K562 (cell line): ENCODE measurements around the gene EIPR1. TPM values are rescaled to one million over a fixed set of nuclear protein-coding genes. Genes with fewer than 3 reads are reported as not detected.

Source experiments
- ATAC-seq: fragments of 200-7000 bp; cut with Tn5 transposase; 3 replicates; pipeline ENCODE4 v1.9.1; 2020; ENCODE audit warnings: moderate library complexity
- BruUV-seq: library from RNA; stranded (reverse); fragments of 400-500 nt; replicated peaks from 2 replicates; lab custom pipeline; 2021; lab: Mats Ljungman, UMichigan
- CTCF ChIA-PET: fragments of 300-600 bp; formaldehyde crosslinking; extraction: SDS; loops from one replicate; lab custom pipeline; 2021; ENCODE audit warnings: low intra/inter-chr PET ratio; lab: Yijun Ruan, JAX
- POLR2A ChIA-PET: fragments of 300-600, 350-650 bp; sonication (Branson Sonifier 250); formaldehyde crosslinking; extraction: SDS; loops from one replicate; lab custom pipeline; 2021; ENCODE audit warnings: antibody characterized with exemption, inconsistent platforms; lab: Yijun Ruan, JAX
- DNase-seq, 4 experiments: peaks; one replicate each; pipeline versions ENCODE4 v3.0.0 to v3.0.0-alpha.2; 2011 to 2018; ENCODE audit warnings: low spot score in 3 of 4, mixed read lengths in 3 of 4; ENCODE audit errors: extremely low read depth in 1 of 4
- FAIRE-seq: peaks from 2 replicates; lab custom pipeline; 2011; peaks lifted over from hg19 to GRCh38; lab: Jason Lieb, UNC
- H2AFZ ChIP-seq: 2 replicates; pipeline ENCODE4 v1.6.0; 2011; ENCODE audit warnings: low read depth, low read length, control low read depth, inconsistent platforms
- H3K27ac ChIP-seq: fragments of 200-600 bp; 3 replicates; pipeline ENCODE4 v1.8.0; 2011; ENCODE audit warnings: low read depth, mild to moderate bottlenecking, control low read depth, inconsistent platforms, low read length, moderate library complexity, mixed read lengths; ENCODE audit errors: extremely low read depth
- H3K27me3 ChIP-seq, 2 experiments: fragments of 300-600 bp in 1 of 2; 2 replicates in 1 of 2; 3 replicates in 1 of 2; pipeline versions ENCODE4 v1.6.0 to v1.8.0; 2011; ENCODE audit warnings: inconsistent platforms in 2 of 2, low read length in 2 of 2, mild to moderate bottlenecking in 1 of 2, mixed read lengths in 1 of 2, moderate library complexity in 1 of 2; ENCODE audit not compliant: control insufficient read depth in 2 of 2, insufficient read depth in 2 of 2
- H3K36me3 ChIP-seq: fragments of 300-600 bp; 3 replicates; pipeline ENCODE4 v1.8.0; 2011; ENCODE audit warnings: mild to moderate bottlenecking, low read length, inconsistent platforms; ENCODE audit not compliant: control insufficient read depth, insufficient read depth
- H3K4me1 ChIP-seq, 2 experiments: fragments of 200-600 bp in 1 of 2; replicated peaks in 1 of 2; 2 replicates in 1 of 2; 3 replicates in 1 of 2; pipeline versions ENCODE4 v1.5.1 to v1.8.0; 2011; ENCODE audit warnings: inconsistent platforms in 2 of 2, low read length in 2 of 2, mild to moderate bottlenecking in 1 of 2, mixed read lengths in 1 of 2, moderate library complexity in 1 of 2; ENCODE audit not compliant: control insufficient read depth in 2 of 2, insufficient read depth in 2 of 2
- H3K4me2 ChIP-seq: 2 replicates; pipeline ENCODE4 v1.6.1; 2011; ENCODE audit warnings: low read length, control low read depth, inconsistent platforms, mixed read lengths; ENCODE audit not compliant: insufficient read depth
- H3K4me3 ChIP-seq: fragments of 200-600 bp; sonication (generic), shearing (Covaris generic); 2 replicates; pipeline ENCODE4 v1.5.1; 2016; ENCODE audit warnings: control low read depth, inconsistent platforms
- H3K79me2 ChIP-seq: fragments of 200-600 bp; 3 replicates; pipeline ENCODE4 v1.8.0; 2011; ENCODE audit warnings: low read length, inconsistent platforms; ENCODE audit not compliant: control insufficient read depth, insufficient read depth
- H3K9ac ChIP-seq, 2 experiments: 2 replicates each; pipeline versions ENCODE4 v1.6.0 to v1.6.1; 2011; ENCODE audit warnings: low read depth in 2 of 2, low read length in 2 of 2, control low read depth in 1 of 2, inconsistent platforms in 1 of 2, mild to moderate bottlenecking in 1 of 2, mixed read lengths in 1 of 2; ENCODE audit not compliant: insufficient read depth in 1 of 2
- H3K9me1 ChIP-seq: one replicate; pipeline ENCODE4 v1.6.0; 2011; ENCODE audit warnings: inconsistent platforms, mild to moderate bottlenecking, low read length, moderate library complexity; ENCODE audit not compliant: control insufficient read depth, insufficient read depth
- H3K9me3 ChIP-seq: replicated peaks from 2 replicates; pipeline ENCODE4 v1.5.1; 2011; ENCODE audit warnings: low read depth, low read length, inconsistent platforms; ENCODE audit not compliant: control insufficient read depth, insufficient read depth
- H4K20me1 ChIP-seq: replicated peaks from 2 replicates; pipeline ENCODE4 v1.6.1; 2011; ENCODE audit warnings: low read length, inconsistent platforms, mixed read lengths; ENCODE audit not compliant: control insufficient read depth, insufficient read depth
- COPS2 ChIP-seq: fragments of 450-650 bp; conservative IDR thresholded peaks from 2 replicates; pipeline ENCODE4 v1.6.1; 2016; ENCODE audit warnings: mild to moderate bottlenecking, moderate library complexity
- DDX20 ChIP-seq: fragments of 450-650 bp; IDR thresholded peaks from 2 replicates; pipeline ENCODE4 v1.6.1; 2016; ENCODE audit warnings: missing genetic modification characterization, low read depth, mild to moderate bottlenecking, missing compliant biosample characterization, moderate library complexity
- MCM3 ChIP-seq: fragments of 450-650 bp; IDR thresholded peaks from 2 replicates; pipeline ENCODE4 v1.6.1; 2016
- MEF2D ChIP-seq: conservative IDR thresholded peaks from 2 replicates; pipeline ENCODE4 v1.6.1; 2016; ENCODE audit warnings: low read depth, missing genetic modification characterization, missing compliant biosample characterization
- RBM15 ChIP-seq: fragments of 200-400 bp; formaldehyde crosslinking; IDR thresholded peaks from 2 replicates; pipeline ENCODE4 v1.6.1; 2018; ENCODE audit warnings: mild to moderate bottlenecking, low read length, moderate library complexity; ENCODE audit not compliant: insufficient read depth
- RBM34 ChIP-seq: fragments of 200-400 bp; formaldehyde crosslinking; IDR thresholded peaks from 2 replicates; pipeline ENCODE4 v1.6.1; 2018; ENCODE audit warnings: low read length, borderline replicate concordance; ENCODE audit not compliant: insufficient read depth
- ZBED1 ChIP-seq: IDR thresholded peaks from 2 replicates; pipeline ENCODE4 v1.6.1; 2014
- WGBS: fragments of 100-300 bp; shearing (Covaris generic); methylation state at CpG from one replicate; pipeline ENCODE4 v1.1.6; 2016; ENCODE audit warnings: low coverage, mixed read lengths; ENCODE audit not compliant: insufficient coverage; ENCODE audit errors: missing lambda C conversion rate; 5-methylcytosine and 5-hydroxymethylcytosine counted together
- in situ Hi-C: fragments of 300-500 bp; cut with MboI; formaldehyde crosslinking; loops from 4 replicates; pipeline ENCODE4 v1.15.0; 2018; ENCODE audit warnings: inconsistent platforms, mixed read lengths
- intact Hi-C: fragments of 100-400 bp; cut with micrococcal nuclease; formaldehyde crosslinking; loops from 2 replicates; pipeline ENCODE4 v1.14.2; 2022
- polyA plus RNA-seq, 8 experiments: library from polyadenylated mRNA; depleted of rRNA in 4 of 8; stranded (reverse) in 5 of 8; unstranded in 3 of 8; fragments of >200 nt; fragmentation: Nextera tagmentation in 2 of 8; fragmentation: Illumina TruSeq in 1 of 8; extraction: Ambion mirVana in 2 of 8; extraction: Trizol in 1 of 8; gene quantifications; 2 replicates each; pipeline versions ENCODE4 v1.2.1 to v1.2.3, GENCODE V29; 2011 to 2014; ENCODE audit warnings: inconsistent platforms in 1 of 8, missing spikeins in 1 of 8
- total RNA-seq, 7 experiments: library from RNA; depleted of rRNA in 6 of 7; stranded (reverse); fragments of >200 nt in 6 of 7; fragmentation: Illumina TruSeq in 2 of 7; extraction: Trizol in 2 of 7; gene quantifications; 2 replicates each; pipeline versions ENCODE4 v1.2.1 to v1.2.3, GENCODE V29; 2011 to 2021; ENCODE audit warnings: low replicate concordance in 1 of 7

The EIPR1 gene
- total and polyA plus RNA-seq, 9 of the 15 experiments (the other 6 are each of a cell fraction or from before 2014, with no cell fraction given): 19.9 to 54.4 (median 35.9) TPM

- TF ChIP-seq ZBED1: no peak
- TF ChIP-seq DDX20 (tag): no peak
- TF ChIP-seq MCM3: no peak
- no peak for TF ChIP-seq MEF2D
- TF ChIP-seq RBM15: no peak
- no peak for TF ChIP-seq RBM34
- no peak for TF ChIP-seq COPS2
- H3K9me3 ChIP-seq: no peaks in the 10 kb centered on the region
- ATAC-seq: no peak
- H3K4me2 ChIP-seq: no peak overlapping the region
- H3K27ac ChIP-seq: no peak overlapping the region
- 0 out of 2 replicates have a peak, but pooled peaks cover 4% of the 10 kb centered on the region for H4K20me1 ChIP-seq
- in situ Hi-C loops (no loop called here), intact Hi-C loops (no loop called here)
- H3K9ac ChIP-seq: no peak overlapping the region
- no TSS peak for BruUV-seq
- H3K36me3 ChIP-seq: no peaks in the 10 kb centered on the region
- no peaks in the 10 kb centered on the region; the same call in 2 of the 3 replicates for H3K79me2 ChIP-seq
- CTCF ChIA-PET: no interaction called here
- POLR2A ChIA-PET: no interaction called here
- FAIRE-seq: no peak
- no peak overlapping the region for H3K4me3 ChIP-seq
- peaks cover 0 to 10% of the 10 kb centered on the region in 2 experiments; a peak in 1 of 5 replicates for H3K4me1 ChIP-seq
- H2AFZ ChIP-seq: no peak overlapping the region
- no peak for DNase-seq
- 74% methylated on average over 14 of the region's 20 CpGs for WGBS
- no peaks in the 10 kb centered on the region for H3K27me3 ChIP-seq
- H3K9me1 ChIP-seq: peaks cover 3% of the 10 kb centered on the region
These were observed 97.4 kb downstream of the EIPR1 start for GRCh38 chr2:3280197-3280596.
